Iris pigment epithelial cell (primary cell): ENCODE results near the gene CTSG.
"Not testable (repeated sequence)": the region's sequence is repeated elsewhere in the genome, so short reads cannot be mapped to it uniquely, and the experiment has no call there.

Experiments used
- DNase-seq: peaks from one replicate; pipeline ENCODE4 v3.0.0-alpha.2; 2011; ENCODE audit warnings: low read depth

CTSG gene

DNA sequence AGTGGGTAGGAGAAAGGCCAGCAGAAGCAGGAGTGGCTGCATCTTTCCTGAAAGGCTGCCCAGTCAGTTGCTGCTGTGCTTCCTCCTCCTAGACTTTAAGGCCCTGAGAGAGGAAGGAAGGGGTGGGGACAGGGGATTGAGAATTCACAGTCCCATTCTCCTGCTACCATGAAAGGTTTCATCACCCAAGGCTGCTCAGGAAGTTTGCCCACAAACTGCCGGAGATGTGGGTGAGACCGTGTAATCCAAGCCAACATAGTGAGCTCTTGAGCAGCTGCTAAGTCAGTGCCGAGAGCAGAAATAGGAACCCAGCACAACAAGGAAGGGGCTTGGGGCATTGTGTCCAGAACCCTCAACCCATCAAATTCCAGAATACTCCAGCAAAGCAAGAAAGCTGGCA lies at the start of gene CTSG:
Gene CTSG, minus strand, starts transcription at position 69 of the 400 bp plus-strand sequence. Its CDS starts 27 bp downstream, at position 42.
- DNase-seq = no peak

GRCh38 chr14:24613747-24614146 lies 37.7 kb upstream of the CTSG start:
- no peak for DNase-seq

DNA sequence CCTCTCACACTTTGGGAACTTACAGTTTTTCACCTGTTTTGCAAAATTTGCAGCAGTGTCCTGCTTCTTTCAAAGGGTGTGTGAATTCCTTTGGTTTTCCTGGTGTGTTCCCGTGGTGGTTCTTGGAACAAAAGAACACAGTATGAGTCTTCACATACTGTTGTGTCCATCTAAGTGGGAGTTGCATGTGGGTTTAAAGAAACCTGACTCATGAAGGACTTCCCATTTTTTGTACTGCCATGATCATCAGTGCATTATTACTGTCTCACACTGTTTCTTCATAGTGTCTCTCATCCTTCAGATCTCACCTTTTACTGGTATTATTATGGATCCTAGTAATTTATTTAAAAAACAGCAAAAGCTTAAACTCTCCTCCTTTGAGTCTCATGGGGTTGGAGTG lies 37.2 kb upstream of the CTSG start:
- DNase-seq = no peak

DNA sequence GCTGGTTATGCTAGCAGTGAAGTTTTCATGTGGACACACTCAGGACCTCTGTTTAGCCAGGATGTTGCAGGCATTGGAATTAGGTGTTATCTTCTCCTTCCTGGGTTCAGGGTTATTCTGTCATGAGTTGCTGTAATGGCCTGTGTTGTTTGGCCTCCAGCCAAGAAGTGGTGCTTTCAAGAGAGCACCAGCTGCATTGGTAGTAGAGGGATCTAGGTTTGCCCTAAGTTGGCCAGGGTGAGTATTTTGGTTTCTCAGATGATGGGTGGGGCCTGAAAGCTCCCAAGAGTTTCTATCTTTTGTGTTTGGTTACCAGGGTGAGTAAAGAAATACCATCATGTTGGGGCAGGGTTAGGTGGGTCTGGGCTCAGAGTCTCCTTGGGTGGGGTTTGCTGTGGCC lies 36.1 kb upstream of the CTSG start:
- no peak for DNase-seq

DNA sequence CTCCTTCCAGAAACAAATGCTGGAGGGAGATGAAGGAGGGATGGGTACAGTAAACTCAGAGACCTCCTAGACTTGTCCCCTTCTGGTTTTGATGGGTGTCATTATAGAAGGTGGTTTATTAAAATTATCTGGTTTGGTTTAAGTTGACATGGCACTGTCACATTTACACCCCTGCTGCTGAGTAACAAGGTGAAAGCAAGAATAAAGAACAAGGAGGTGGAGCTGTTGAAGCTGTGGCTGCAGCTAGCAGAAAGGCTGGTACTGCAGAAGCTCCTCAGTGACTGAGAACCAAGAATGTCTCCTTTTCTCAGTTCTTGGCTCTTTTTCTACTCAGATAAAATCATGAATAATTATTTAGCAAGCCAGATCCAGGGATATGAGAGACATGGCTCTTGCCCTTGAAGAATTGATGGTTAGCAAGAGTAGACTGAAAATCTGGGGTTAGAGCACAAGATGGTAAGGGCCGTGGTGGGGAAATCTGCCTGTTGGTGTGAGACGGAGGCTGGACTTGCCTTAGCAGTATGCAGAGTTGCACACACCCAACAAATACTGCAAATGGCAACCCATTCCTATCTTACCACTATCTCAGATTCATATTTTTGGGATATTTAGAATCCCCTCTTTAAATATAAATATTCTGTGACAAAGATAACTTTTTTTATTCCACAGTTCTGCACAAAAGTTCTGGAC lies 33.8 kb upstream of the CTSG start, which contains the start of gene GZMH:
Gene GZMH, minus strand, starts transcription at position 31 of the 690 bp plus-strand sequence. CDS start 72 bp downstream, outside the sequence.
- no peak for DNase-seq

DNA sequence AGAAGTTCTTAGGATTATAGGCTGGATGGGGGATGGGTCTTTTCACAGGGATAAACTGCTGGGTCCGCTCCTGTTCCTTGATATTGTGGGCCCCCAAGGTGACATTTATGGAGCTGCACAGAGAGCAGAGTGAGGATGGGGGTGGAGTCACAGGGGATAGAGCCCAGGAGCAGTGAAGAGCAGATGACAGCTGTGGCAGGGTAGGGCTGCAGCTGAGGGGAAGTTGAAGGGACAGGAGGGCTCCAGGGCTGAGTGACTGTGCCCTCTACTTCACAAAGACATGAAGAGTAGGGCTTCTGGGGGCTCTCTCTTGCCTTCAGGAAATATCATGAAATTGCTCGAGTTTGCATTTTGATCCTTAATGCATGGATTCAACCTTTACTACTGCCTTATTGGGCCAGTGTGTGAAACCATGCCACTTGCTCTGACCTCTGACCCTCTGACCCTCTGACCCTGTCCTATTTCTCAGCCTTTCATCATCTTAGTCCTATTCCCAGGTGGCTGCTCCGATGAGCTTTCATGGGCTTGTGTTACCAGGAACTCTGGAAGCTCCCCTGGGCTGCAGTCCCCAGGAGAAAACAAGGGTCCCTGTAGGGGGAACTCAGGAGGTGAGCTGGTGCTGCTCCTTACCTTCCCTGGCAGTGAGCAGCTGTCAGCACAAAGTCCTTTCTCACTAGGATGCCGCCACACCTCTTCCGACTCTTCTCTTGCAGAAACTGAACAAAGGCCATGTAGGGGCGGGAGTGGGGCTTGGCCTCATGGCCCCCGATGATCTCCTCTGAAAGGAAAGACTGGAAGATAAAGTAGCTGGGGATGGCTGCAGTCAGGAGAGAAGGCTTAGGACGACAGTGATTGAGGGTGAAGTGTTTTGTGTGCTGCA lies 31.8 kb upstream of the CTSG start:
- no peak for DNase-seq

DNA sequence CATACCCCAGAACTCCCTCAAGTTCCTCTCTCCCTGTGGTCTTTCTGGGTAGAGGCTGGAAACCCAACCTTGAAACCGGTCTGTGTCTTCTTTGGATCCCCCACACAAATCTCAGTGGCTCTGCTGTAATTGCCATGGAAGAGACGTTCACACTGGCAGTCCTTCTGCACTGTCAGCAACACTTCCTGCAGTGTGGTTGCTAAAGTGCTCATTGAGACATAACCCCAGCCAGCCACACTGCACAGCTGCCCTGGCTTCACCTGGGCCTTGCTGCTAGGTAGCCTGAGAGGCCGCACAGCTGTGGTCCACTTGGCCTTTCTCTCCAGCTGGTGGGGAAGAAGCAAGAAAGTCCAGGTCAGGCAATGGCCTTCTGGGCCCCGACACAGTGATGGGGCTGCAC lies 31.0 kb upstream of the CTSG start:
- DNase-seq = no peak

DNA sequence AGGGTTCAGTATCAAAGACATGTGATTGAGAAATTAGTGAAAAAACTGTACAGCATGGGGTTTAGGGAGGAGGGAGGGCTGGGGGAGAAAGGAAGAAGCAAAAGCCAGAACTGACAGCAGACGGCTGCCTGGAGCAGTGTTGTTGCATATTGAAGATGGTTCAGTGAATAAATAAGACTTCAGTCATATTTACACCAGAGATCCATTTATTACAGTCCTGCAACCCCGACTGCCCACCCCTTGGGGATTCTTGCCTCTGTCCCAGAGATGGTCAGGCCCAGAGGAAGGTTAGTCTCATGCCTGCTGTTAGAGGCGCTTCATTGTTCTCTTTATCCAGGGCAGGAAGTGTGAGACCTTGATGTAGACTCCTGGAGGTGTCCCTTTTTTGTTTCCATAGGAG lies 30.2 kb upstream of the CTSG start:
- no peak for DNase-seq

- DNase-seq = no peak
These were observed 29.6 kb upstream of the CTSG start for GRCh38 chr14:24605435-24606190.

DNA sequence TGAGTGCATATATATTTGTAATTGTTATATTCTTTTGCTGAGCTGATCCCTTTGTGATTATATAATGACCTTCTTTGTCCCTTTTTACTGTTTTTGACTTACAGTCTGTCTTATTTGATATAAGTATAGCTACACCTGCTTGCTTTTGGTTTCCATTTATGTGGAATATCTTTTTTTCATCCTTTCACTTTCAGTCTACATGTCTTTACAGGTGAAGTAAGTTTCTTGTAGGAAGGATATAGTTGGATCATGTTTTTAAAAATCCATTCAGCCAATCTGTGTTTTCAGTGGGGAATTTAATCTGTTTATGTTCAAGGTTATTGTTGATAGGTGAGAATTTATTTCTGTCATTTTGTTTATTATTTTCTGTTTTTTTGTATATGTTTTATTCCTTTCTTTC lies 21.4 kb upstream of the CTSG start:
- no peak for DNase-seq

DNA sequence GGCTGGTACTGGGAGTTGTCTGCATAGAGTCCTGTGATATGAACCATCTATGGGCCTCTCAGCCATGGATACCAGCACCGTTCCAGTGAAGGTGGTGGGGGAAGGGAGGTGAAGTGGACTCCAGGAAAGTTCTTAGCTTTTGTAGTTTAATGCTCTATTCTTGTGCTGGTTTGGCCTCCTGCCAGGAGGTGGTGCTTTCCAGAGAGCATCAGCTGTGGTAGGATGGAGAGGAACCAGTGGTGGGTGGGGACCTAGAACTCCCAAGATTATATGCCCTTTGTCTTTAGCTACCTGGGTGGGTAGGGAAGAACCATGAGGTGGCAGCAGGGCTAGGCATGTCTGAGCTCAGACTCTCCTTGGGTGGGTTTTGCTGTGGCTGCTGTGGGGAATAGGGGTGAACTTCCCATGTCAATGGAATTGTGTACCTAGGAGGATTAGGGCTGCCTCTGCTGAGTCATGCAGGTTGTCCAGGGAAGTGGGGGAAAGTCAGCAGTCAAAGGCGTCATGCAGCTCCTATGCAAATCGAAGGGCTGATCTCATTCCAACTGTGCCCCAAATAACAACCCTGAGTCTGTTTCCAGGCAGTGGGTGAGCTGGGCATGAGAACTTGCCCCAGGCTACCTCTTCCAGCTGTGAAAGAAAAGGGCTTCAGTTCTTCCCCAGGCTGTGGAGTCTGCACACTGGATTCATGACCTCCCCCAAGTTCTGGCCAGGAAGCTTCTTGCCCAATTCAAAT lies 19.2 kb upstream of the CTSG start:
- DNase-seq = no peak

DNA sequence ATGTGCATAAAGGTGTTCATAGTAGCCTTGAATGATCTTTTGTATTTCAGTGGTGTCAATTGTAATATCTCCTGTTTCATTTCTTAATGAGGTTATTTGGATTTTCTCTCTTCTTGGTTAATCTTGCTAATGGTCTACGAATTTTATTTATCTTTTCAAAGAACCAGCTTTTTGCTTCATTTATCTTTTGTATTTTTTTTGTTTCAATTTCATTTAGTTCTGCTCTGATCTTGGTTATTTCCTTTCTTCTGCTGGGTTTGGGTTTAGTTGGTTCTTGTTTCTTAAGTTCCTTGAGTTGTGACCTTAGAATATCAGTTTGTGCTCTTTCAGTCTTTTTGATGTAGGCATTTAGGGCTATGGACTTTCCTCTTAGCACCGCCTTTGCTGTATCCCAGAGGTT lies 15.0 kb upstream of the CTSG start:
- DNase-seq = not testable (repeated sequence)

- not testable (repeated sequence) for DNase-seq
These were observed 8.4 kb upstream of the CTSG start for GRCh38 chr14:24584402-24584801.

DNA sequence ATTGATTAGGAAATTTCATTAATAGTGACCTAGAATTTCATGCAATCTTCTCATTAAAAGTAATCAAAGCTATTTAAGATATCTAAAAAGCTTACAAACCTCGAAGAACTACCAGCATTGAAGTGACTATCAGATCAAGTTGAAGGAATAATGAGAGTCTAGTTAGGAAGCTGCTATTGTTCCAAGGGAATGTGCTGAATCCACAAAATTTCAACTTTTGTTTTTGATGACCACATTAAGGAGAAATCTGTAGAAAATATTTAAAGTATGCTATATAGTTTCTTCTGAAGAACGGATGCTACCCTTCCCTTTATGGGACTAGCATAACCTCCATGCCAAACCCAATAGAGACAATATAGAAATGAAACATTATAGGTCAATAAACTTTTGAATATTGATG lies 2.5 kb upstream of the CTSG start:
- DNase-seq = no peak

DNA sequence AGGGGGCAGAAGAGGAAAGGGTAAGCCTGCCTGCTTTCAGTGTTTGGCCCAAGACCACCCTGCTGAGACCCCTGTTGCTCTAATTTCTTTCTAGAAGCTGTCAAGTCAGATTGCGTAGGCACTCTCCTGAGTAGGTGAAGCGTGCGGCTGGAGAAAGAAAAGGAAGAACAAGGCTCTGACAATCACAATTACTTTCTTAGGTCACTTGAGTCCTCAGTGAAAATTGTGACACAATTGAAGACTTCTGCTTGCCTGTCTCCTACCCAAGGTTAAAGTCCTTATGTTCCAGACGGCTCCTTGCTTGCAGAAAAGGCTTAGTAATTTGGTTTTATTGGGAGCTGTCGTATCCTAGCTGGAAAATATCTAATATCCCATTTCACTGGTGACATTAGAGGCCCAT lies 721 bp upstream of the CTSG start:
- no peak for DNase-seq

GRCh38 chr14:24574206-24574774 lies 1.8 kb downstream of the CTSG start:
- DNase-seq = no peak

- DNase-seq = no peak
These were observed 9.7 kb downstream of the CTSG start for GRCh38 chr14:24566318-24566717.

DNA sequence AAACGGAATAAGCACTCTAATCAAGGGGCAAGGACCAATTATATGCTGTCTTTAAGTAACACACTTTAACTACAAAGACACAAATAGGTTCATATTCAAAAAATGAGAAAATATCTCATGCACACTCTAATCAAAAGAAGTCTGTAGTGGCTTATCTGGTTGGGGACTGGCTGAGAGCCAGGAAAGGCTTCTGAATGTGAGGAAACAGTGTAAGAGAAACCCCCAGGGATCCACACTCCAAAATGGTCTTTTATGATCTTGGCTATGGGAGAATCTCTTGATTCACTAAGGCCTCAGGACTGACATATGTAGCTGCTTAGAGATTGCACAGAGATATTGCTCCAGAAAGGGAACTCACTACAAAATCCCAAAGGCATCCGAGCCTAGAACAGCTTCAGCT lies 10.3 kb downstream of the CTSG start:
- no peak for DNase-seq

DNA sequence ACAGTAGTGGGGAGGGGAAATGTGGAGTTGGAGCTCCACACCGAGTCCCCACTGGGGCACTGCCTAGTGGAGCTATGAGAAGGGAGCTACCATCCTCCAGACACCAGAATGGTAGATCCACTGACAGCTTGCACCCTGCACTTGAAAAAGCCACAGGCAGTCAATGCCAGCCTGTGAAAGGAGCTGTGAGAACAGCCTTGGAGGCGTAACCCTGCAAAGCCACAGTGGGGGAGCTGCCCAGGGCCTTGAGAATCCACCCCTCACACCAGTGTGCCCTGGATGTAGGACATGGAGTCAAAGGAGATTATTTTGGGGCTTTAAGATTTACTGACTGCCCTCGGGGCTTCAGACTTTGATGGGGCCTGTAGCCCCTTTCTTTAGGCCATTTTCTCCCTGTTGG lies 12.5 kb downstream of the CTSG start:
- no peak for DNase-seq

GRCh38 chr14:24556756-24557155 lies 19.3 kb downstream of the CTSG start:
- peak; percentile 6 for DNase-seq

- not testable (repeated sequence) for DNase-seq
These were observed 27.0 kb downstream of the CTSG start for GRCh38 chr14:24549064-24549463.
